Memory B cell (primary cell): ENCODE results near the gene CBX6.
A peak's percentile ranks its signal among the peaks of the same experiment; 100 is the strongest.
"Not testable (repeated sequence)": the region's sequence is repeated elsewhere in the genome, so short reads cannot be mapped to it uniquely, and the experiment has no call there.

Experiments
- ATAC-seq: fragments of 150-1000 bp; cut with Tn5 transposase; 2 replicates; pipeline ENCODE4 v1.10.0; 2021; ENCODE audit warnings: low read depth, mild to moderate bottlenecking, moderate library complexity
- DNase-seq, 2 donors: peaks; one replicate each; pipeline ENCODE4 v3.0.0; 2022; ENCODE audit warnings: low spot score in 2 of 2
- H3K27ac Mint-ChIP-seq: one replicate; pipeline ENCODE4 v1.8.0; 2022; ENCODE audit warnings: mild to moderate bottlenecking, moderate library complexity, mixed read lengths
- H3K27me3 Mint-ChIP-seq: one replicate; pipeline ENCODE4 v1.8.0; 2022; ENCODE audit warnings: mixed read lengths
- H3K36me3 Mint-ChIP-seq: one replicate; pipeline ENCODE4 v1.8.0; 2022; ENCODE audit warnings: mild to moderate bottlenecking, mixed read lengths
- H3K4me1 Mint-ChIP-seq: one replicate; pipeline ENCODE4 v1.8.0; 2022; ENCODE audit warnings: mixed read lengths
- H3K4me3 Mint-ChIP-seq: one replicate; pipeline ENCODE4 v1.8.0; 2022; ENCODE audit warnings: mild to moderate bottlenecking, moderate library complexity, mixed read lengths
- H3K9me3 Mint-ChIP-seq: one replicate; pipeline ENCODE4 v1.8.0; 2022; ENCODE audit warnings: mixed read lengths

The CBX6 gene

GRCh38 chr22:38860283-38861169 lies 11.5 kb downstream of the CBX6 start:
- DNase-seq = no peak
- H3K4me1 Mint-ChIP-seq = peaks cover 19% of the 10 kb centered on the region
- no peak for ATAC-seq
- no peak overlapping the region for H3K27ac Mint-ChIP-seq
- no peak overlapping the region for H3K4me3 Mint-ChIP-seq
- H3K36me3 Mint-ChIP-seq = peaks cover 2% of the 10 kb centered on the region
- peaks cover 4% of the 10 kb centered on the region for H3K27me3 Mint-ChIP-seq
- H3K9me3 Mint-ChIP-seq = no peaks in the 10 kb centered on the region

- DNase-seq (no peak), ATAC-seq (no peak)
- Mint-ChIP-seq H3K9me3 (no peaks in the 10 kb centered on the region), H3K4me1 (peaks cover 19% of the 10 kb centered on the region), H3K27ac (no peak overlapping the region), H3K4me3 (no peak overlapping the region), H3K36me3 (peaks cover 2% of the 10 kb centered on the region), H3K27me3 (peaks cover 7% of the 10 kb centered on the region)
Measured at GRCh38 chr22:38859581-38860282, 12.3 kb downstream of the CBX6 start.

GRCh38 chr22:38858492-38858891 lies 13.5 kb downstream of the CBX6 start:
- ATAC-seq (no peak), DNase-seq (no peak)
- no peaks in the 10 kb centered on the region for H3K9me3 Mint-ChIP-seq
- H3K27me3 Mint-ChIP-seq = peaks cover 9% of the 10 kb centered on the region
- no peak overlapping the region for H3K27ac Mint-ChIP-seq
- peaks cover 15% of the 10 kb centered on the region for H3K4me1 Mint-ChIP-seq
- H3K4me3 Mint-ChIP-seq = no peak overlapping the region
- no peaks in the 10 kb centered on the region for H3K36me3 Mint-ChIP-seq

DNA sequence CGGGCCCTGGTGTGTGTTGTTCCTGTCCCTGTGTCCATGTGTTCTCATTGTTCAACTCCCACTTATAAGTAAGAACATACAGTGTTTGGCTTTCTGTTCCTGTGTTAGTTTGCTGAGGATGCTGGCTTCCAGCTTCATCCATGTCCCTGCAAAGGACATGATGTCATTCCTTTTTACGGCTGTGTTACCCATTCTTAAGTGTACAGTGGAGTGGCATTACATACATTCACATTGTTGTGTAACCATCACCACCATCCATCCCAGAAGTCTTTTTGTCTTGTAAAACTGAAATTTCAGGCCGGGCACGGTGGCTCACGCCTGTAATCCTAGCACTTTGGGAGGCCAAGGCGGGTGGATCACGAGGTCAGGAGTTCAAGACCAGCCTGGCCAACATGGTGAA lies 17.5 kb downstream of the CBX6 start:
- H3K27me3 Mint-ChIP-seq = peaks cover 15% of the 10 kb centered on the region
- not testable (repeated sequence) for H3K4me3 Mint-ChIP-seq, H3K4me1 Mint-ChIP-seq, H3K9me3 Mint-ChIP-seq, H3K36me3 Mint-ChIP-seq, ATAC-seq, H3K27ac Mint-ChIP-seq, DNase-seq

- H3K27ac Mint-ChIP-seq, H3K36me3 Mint-ChIP-seq, H3K4me3 Mint-ChIP-seq, H3K4me1 Mint-ChIP-seq, ATAC-seq, DNase-seq, H3K9me3 Mint-ChIP-seq: not testable (repeated sequence)
- H3K27me3 Mint-ChIP-seq = peaks cover 15% of the 10 kb centered on the region
Measured at GRCh38 chr22:38853883-38854282, 18.1 kb downstream of the CBX6 start.

DNA sequence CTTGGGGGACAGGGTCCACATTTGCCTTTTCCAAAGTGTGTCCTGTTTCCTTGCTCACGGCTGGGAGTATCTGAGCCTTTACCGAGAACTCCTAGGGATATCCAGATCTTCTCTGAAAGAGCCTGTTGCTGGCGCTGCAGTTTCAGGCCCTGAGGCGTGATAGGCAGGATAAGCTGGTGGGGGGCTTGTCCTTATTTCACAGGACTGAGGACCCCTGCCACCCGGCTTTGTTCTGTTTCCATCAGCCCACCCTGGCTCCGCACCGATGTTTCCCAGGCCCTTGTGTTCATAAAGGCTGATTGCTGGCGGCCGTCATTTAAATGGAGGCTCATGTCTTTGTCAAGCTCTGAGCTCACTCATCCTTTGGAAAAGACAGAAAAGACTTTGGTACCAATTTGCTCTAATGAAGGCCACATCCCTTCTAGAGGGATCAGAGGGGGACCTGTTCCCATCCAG lies 18.8 kb downstream of the CBX6 start:
- no peak for ATAC-seq
- DNase-seq = no peak
- Mint-ChIP-seq H3K9me3 (no peaks in the 10 kb centered on the region), H3K27me3 (peaks cover 16% of the 10 kb centered on the region), H3K4me1 (no peaks in the 10 kb centered on the region), H3K27ac (no peak overlapping the region), H3K4me3 (no peak overlapping the region), H3K36me3 (no peaks in the 10 kb centered on the region)

- Mint-ChIP-seq H3K27me3 (peaks cover 16% of the 10 kb centered on the region), H3K36me3 (no peaks in the 10 kb centered on the region), H3K27ac (no peak overlapping the region), H3K4me1 (no peaks in the 10 kb centered on the region), H3K9me3 (no peaks in the 10 kb centered on the region), H3K4me3 (no peak overlapping the region)
- ATAC-seq (no peak), DNase-seq (no peak)
Measured at GRCh38 chr22:38852522-38852921, 19.5 kb downstream of the CBX6 start.

DNA sequence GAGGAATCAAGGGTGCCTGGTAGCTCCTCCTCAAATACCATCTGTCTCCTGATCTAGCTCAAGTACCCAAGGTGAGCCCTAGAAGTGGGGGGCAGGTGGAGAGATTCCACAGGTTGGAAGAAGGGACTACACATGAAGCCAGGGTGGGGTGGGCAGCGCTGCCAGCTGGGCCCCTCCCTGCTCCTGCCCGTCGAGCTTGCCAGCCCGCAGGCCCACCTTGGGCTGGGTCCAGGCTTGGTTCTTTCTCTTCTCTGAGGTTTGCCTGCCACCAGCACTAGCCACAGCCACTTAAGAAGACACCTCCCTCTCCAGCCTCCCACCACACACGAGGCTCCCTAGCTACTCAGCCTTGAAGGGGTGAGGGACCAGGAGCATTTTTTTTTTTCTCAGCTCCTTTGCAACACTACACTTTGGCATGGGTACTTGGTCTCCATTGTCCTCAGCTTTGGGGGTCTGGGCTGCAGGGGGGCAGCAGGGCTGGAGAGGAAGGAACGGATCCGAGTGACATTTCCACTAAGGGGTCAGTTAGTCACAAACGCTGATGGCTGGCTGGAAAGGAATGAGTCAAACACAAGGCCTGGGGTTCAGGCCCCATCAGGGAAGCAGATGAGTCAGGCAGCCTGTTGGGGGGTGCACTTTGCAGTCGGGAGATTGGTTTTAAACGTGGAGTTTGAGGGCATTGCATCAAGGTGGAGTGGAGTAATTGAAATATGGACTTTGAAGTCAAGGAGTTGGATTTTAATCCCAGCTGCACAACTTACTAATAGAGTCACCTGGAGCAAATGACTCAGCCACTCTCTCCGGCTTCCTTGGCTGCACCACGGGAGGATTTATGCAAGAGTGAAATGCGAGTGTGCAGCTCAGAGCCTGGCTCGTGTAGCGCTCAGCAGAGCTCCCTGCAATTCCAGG lies 20.8 kb downstream of the CBX6 start:
- Mint-ChIP-seq H3K27ac (no peak overlapping the region), H3K36me3 (no peaks in the 10 kb centered on the region), H3K4me1 (no peaks in the 10 kb centered on the region), H3K9me3 (no peaks in the 10 kb centered on the region), H3K4me3 (no peak overlapping the region), H3K27me3 (peaks cover 23% of the 10 kb centered on the region)
- DNase-seq (no peak), ATAC-seq (no peak)

DNA sequence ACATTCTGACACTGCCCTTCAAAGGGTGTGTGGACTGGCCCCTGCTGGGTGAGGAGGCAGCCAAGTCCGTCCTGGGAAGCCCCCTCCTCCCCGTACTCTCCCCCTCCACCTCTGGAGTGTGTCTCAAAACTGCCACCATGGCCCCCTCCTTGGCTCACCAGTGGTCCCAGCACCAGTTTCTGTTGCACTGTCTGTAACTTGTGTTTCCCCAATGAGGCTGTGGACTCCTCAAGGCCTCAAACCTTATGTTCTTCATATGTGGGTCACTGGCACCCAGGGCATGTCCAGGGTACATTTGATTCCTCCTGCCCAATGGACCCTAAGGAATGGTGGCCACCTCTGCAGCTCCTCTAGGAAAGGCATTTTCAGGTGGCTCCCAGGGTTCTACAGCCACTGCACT lies 21.6 kb downstream of the CBX6 start:
- no peak overlapping the region for H3K4me3 Mint-ChIP-seq
- ATAC-seq (no peak), DNase-seq (no peak)
- no peak overlapping the region for H3K27ac Mint-ChIP-seq
- no peaks in the 10 kb centered on the region for H3K4me1 Mint-ChIP-seq
- no peaks in the 10 kb centered on the region for H3K9me3 Mint-ChIP-seq
- H3K36me3 Mint-ChIP-seq = no peaks in the 10 kb centered on the region
- H3K27me3 Mint-ChIP-seq = peaks cover 21% of the 10 kb centered on the region

GRCh38 chr22:38849811-38850210 lies 22.2 kb downstream of the CBX6 start:
- Mint-ChIP-seq H3K9me3 (no peaks in the 10 kb centered on the region), H3K27ac (no peak overlapping the region), H3K36me3 (no peaks in the 10 kb centered on the region), H3K4me3 (no peak overlapping the region), H3K27me3 (peaks cover 22% of the 10 kb centered on the region), H3K4me1 (no peaks in the 10 kb centered on the region)
- no peak for DNase-seq
- ATAC-seq = no peak

DNA sequence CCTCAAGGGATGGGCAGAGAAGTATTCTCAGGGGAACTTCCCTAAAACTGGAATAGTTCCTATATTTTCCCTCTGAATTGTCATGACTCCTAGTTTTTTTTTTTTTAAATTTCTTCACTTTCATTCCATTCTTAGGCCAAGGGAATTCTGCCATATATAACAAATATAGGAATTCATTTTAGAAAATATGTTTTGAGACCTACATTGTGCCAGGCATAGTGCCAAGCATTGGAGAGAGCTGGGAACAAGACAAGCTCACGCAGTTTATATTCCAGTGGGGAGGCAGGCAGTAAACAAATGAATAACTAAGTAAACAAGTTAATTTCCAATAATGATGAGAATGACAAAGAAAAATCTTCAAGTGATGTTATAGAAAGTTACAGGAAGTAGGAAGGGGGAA lies 25.6 kb downstream of the CBX6 start:
- Mint-ChIP-seq H3K27me3 (peaks cover 29% of the 10 kb centered on the region), H3K27ac (no peak overlapping the region), H3K36me3 (no peaks in the 10 kb centered on the region), H3K4me3 (no peak overlapping the region), H3K9me3 (no peaks in the 10 kb centered on the region), H3K4me1 (peaks cover 5% of the 10 kb centered on the region)
- no peak for DNase-seq
- no peak for ATAC-seq

DNA sequence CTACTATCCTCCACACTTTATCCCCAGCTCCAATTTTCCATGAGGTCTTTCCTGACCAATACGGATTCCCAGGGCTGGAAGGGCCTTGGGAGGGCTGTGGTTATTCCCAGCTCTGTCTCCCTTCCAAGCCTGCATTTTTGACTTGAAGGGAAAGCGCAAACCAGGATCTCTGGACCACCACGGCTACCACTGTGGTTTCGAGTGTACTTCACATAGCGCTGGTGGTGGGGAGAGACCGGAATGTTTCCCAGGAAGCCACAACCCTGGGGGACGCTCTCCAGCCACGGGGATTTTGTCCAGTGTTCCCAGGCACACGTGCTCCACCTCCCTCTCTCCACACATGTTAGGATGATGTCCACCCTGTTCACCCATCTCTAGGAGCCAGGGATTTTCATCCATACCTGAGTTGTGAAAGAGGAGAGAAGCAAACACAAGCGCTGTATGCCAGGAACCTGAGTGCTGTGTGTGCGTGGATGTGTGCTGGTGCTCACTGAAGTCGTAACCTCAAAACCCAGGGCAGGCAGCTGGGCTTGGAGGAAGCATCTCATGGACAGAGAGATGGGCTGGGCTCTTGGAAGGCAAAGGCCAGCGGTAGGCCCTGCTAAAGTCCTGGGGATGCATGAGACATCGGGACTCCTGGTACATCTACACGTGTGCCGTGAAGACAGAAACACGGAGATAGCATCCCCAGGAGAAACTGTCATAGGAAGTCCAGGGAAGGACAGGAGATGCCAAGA lies 26.8 kb downstream of the CBX6 start:
- H3K27ac Mint-ChIP-seq = no peak overlapping the region

GRCh38 chr22:38844315-38845003 lies 27.6 kb downstream of the CBX6 start:
- H3K27ac Mint-ChIP-seq = no peak overlapping the region
- no peaks in the 10 kb centered on the region for H3K36me3 Mint-ChIP-seq
- no peak for DNase-seq
- H3K27me3 Mint-ChIP-seq = peaks cover 38% of the 10 kb centered on the region
- peak overlapping the region; percentile 22 for H3K4me3 Mint-ChIP-seq
- peak; percentile 6 for ATAC-seq
- no peaks in the 10 kb centered on the region for H3K9me3 Mint-ChIP-seq
- peaks cover 9% of the 10 kb centered on the region for H3K4me1 Mint-ChIP-seq

More for the DNA sequence above, 26.8 kb downstream of the CBX6 start:
- H3K36me3 Mint-ChIP-seq = no peaks in the 10 kb centered on the region
- no peaks in the 10 kb centered on the region for H3K9me3 Mint-ChIP-seq
- DNase-seq = no peak
- H3K27me3 Mint-ChIP-seq = peaks cover 33% of the 10 kb centered on the region
- peak overlapping the region; percentile 15 for H3K4me3 Mint-ChIP-seq
- peaks cover 9% of the 10 kb centered on the region for H3K4me1 Mint-ChIP-seq
- ATAC-seq = no peak
